Ovary (tissue), 3 donors: Measurements from ENCODE around the gene FOSL1.

Experiments used
- POLR2A ChIP-seq: fragments of 450-650 bp; IDR thresholded peaks from one replicate; pipeline ENCODE4 v1.6.1; 2017; ENCODE audit warnings: antibody characterized with exemption, mild to moderate bottlenecking, moderate library complexity
- TF ChIP-seq, protein P1 (sequence below), 3 donors: fragments of 450-650 bp in 2 of 3; fragments of 200-600 bp in 1 of 3; IDR thresholded peaks; one replicate each; pipeline versions ENCODE4 v1.5.1 to v1.8.0; 2016 to 2022; ENCODE audit warnings: antibody characterized with exemption in 3 of 3, mild to moderate bottlenecking in 1 of 3
- donor health status: DM: no; HTN: no; CAD: no.

- no peak for TF ChIP-seq POLR2A
- TF ChIP-seq, protein P1, sequence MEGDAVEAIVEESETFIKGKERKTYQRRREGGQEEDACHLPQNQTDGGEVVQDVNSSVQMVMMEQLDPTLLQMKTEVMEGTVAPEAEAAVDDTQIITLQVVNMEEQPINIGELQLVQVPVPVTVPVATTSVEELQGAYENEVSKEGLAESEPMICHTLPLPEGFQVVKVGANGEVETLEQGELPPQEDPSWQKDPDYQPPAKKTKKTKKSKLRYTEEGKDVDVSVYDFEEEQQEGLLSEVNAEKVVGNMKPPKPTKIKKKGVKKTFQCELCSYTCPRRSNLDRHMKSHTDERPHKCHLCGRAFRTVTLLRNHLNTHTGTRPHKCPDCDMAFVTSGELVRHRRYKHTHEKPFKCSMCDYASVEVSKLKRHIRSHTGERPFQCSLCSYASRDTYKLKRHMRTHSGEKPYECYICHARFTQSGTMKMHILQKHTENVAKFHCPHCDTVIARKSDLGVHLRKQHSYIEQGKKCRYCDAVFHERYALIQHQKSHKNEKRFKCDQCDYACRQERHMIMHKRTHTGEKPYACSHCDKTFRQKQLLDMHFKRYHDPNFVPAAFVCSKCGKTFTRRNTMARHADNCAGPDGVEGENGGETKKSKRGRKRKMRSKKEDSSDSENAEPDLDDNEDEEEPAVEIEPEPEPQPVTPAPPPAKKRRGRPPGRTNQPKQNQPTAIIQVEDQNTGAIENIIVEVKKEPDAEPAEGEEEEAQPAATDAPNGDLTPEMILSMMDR (IDR thresholded peaks at IDR 0.05), result no peak
These were observed 46.5 kb upstream of the FOSL1 start for GRCh38 chr11:65946655-65947054.
